GM18858 (cell line): ENCODE measurements around the gene SRPRB.
"Not testable (repeated sequence)": the region's sequence is repeated elsewhere in the genome, so short reads cannot be mapped to it uniquely, and the experiment has no call there.

Experiments used
- ATAC-seq: cut with Tn5 transposase; IDR thresholded peaks from one replicate; pipeline ENCODE4 v1.9.1; 2021; ENCODE audit not compliant: unreplicated experiment

SRPRB gene

DNA sequence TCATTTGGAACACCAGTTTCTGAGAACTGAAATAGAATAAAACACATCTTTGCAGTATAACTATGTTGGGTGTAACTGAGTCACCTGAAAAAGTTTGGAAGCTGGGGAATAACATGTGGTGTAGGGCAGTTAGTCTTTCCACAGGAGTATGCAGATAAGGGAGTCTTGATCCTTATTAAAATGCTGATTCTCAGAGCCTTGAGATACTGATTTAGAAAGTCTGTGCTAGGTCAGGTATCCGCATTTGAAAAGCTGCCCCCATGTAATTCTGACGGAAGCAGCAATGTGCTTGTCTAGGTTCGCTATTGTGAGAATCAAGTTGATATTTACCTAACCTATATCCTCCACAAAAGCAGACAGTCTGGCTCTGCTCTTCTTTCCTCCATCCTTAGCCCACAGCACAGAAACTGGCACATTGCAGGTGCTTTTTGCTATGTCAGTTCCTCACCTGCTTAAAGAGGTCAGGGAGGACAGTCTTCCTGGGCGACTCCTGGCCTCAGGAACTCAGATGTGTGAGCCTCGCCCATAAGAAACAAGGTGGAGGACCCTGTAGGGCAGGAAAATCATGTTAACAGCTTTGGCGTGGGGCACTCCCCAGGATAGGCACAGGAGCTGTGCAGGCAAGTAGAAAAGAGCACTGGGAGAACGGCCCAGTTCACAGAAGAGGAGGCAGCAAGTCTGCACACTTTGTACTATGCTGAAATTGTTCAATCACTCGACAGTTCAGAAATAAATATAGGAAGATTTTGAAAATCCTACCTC, 27.6 kb upstream of the SRPRB start:
- ATAC-seq, result no peak

DNA sequence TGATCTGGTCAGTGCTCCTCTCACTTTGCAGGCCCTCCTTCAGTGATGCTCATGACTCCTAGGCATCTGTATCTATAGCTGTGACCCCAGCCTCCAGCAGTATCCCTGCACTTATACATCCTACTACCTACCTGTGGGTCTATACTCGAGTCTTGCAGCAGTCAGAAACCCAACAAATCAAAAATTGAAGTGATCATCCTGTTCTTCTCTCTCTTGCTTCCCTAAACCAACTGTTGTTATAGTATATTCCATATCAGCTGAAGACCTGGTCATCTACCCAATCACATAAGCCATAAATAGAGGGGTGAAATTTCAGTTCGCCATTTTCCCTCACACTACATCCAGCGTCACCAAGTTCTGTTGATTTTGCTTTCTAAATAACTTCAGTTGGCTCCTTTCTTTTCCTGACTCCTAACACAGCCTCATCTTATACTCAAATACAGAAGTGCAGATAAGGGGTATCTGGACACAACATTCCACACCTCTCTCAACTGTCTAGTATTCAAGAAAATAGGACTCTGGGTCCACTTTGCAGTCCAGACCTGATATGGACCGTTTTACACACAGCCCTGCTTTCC, 25.9 kb upstream of the SRPRB start:
- no peak for ATAC-seq

DNA sequence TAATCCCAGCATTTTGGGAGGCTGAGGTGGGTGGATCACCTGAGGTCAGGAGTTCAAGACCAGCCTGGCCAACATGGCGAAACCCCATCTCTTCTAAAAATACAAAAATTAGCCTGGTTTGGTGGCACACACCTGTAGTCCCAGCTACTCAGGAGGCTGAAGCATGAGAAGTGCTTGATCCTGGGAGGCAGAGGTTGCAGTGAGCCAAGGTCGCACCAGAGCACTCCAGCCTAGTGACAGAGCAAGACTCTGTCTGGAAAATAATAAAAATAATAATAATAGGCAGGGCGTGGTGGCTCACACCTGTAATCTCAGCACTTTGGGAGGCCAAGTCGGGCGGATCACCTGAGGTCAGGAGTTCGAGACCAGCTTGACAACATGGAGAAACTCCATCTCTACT, 24.9 kb upstream of the SRPRB start:
- ATAC-seq, result not testable (repeated sequence)

DNA sequence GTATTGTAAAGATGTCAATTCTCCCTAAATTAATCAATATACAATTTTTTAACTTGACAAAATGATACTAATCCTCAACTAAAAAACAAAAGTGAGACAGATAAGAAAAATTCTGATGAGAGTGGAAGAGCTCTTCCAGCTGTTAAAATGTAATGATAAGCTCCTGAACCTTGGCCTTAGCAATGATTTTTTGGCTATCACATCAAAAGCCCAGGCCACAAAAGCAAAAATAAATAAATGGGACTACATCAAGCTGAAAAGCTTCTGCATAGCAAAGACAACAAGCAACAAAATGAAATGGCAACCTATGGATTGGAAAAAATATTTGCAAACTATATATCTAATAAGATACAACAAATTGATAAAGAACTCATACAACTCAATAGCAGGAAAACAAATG, 24.0 kb upstream of the SRPRB start:
- no peak for ATAC-seq

DNA sequence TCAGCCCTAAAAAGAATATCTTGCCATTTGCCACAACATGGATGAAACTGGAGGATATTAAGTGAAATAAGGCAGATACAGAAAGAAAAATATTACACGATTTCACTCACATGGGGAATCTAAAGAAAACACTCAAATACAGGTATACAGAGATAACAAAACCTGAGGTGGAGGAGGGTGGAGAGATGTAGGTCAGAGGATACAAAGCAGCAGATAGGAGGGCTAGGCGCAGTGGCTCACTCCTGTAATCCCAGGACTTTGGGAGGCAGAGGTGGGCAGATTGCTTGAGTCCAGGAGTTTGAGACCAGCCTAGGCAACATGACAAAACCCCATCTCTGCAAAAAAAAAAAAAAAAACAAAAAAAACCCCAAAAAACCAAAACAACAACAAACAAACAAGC, 23.2 kb upstream of the SRPRB start:
- ATAC-seq, result no peak

DNA sequence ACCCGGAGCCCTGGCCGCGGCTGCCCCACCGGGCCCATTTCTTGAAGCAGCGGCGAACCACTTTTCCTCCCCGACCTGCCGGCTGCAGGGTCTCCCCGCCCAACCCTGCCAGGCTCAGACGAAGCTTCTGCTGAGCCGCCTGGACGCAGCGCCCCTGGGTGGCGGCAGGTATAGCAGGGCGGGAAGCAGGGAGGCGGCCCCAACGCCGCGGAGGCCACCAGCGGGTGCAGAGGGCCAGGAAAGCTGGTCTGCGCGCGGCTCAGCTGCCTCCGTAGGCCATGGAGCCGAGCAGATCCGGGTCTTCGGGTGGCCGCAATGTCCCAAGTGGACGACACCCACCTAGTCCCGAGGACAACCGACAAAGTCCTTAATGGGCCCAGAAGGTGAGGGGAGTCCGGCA, 21.9 kb upstream of the SRPRB start:
- no peak for ATAC-seq

DNA sequence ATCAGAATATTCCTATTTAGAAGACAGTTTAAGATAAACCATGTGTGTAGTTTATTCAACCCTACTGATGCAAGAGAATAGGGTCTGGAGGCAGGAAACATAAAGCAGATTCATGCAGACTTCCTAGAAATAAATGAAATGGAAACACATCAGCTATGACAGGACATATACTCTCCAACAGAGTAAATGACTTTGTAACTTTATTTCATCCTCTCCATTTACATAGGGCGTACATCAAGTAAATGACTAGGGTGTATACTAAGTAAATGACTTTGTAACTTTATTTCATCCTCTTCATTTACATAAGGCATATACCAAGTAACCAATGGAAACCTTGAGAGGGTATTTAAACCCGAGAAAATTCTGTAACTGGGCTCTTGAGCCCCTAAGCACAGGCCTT, 17.6 kb upstream of the SRPRB start:
- no peak for ATAC-seq

DNA sequence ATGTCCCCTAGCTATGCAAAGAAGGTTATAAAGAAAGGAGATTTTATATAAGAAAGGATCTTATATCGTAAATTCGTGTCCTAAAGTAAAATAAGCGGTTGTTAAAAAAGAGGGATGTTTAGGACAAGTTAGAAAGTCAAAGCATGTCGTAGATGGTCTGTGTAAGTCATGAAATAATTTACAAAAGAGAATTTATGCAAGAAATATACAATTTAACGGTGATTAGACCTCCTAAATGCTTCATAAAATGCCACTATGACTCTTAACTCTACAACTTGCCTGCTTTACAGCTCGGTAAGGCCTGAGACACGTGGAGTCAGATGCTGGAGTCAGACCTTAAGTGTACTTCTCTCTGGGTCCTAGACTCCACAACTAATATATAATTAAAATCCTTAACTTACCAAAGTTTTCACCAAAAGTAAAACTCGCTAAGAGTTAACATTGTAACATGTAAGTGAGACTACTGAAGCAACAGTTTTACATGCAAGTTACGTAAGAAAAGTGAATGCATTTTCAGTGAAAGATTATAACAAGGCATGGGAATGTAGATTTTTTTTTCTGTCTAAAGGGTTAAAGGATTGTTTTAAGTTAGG, 13.3 kb upstream of the SRPRB start:
- no peak for ATAC-seq

DNA sequence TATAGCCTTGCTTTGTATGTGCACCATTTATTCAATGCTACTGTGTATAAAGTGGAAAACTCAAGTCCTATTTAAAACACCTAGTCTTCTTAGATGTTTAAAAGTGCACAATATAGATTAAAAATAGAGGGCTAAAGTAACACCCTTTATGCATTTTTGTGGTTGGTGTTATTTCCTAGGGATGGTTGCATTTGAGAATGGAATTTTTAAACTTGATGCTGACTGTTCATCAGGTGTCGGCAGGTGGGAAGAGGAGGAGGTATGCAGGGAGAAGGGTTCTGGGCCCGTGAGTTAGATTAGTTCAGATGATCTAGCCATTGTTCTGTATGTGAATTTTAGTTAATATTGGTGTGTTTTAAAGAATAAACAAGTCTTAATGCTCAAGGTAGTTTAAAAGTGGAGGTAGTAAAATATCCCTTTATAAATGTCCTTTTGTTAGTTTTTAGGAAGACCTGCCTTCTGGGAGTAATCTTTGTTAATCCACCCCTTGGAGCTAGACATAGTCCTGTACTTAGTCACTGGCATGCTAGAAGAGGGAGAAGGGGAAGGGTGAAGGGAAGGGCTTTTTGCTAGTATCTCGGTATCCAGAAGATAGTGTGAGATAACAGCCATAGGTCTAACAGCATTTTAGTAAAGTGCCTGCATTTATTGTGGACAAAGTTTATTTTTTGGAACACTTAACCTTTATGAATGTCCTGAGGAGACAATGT, 8.1 kb upstream of the SRPRB start:
- ATAC-seq, result no peak

DNA sequence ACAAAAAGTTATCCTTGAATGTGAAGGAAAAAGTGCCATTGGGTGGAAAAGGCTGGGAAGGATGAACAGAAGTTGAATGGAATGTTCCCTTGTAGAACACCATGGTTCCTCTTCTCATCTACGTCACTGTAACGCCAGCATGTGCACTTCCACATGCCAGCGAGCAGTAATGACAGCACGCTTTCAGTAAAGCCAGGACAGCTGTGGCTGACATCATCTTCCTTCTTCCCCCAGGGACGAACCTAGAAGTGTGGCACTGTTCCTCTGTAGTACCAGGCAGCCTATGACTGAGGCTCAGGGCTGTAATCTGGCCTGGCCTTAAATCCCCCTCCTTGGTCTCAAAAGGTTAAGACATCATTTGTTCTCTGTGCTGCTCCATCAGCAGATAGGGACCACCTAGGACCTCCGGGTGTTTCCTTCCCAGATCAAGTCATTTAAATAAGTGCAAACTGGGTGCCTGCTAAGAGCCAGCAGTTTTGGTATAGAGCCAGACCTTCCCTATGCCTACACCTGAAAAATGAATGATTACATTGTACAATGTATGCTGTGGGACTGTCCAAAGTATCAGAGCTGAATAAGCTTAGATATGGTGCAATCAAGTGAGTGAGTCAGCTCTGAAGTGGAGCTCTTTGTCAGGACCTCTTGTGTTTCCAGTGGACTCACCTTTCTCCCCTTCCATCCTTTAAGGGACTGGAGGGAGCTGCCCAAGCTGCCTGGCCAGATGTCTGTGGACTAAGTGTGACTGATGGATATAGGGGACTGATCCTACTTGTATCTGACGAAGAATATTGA, 5.6 kb upstream of the SRPRB start:
- no peak for ATAC-seq

DNA sequence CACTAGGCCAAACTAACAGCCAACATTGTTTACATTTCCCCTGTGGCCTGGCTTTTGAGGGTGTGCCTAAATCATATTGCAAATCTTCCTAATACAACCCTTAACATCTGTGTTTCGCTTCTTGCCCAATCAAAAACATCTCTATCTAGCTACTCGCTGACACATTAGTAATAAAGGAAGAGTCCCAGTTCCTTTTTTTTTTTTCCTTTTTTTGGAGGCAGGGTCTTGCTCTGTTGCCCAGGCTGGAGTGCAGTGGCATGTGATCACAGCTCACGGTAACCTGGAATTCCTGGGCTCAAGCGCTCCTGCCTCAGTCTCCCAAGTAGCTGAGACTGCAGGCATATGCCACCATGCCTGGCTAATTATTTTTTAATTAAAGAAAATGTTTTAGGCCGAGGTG, 2.1 kb upstream of the SRPRB start:
- no peak for ATAC-seq

DNA sequence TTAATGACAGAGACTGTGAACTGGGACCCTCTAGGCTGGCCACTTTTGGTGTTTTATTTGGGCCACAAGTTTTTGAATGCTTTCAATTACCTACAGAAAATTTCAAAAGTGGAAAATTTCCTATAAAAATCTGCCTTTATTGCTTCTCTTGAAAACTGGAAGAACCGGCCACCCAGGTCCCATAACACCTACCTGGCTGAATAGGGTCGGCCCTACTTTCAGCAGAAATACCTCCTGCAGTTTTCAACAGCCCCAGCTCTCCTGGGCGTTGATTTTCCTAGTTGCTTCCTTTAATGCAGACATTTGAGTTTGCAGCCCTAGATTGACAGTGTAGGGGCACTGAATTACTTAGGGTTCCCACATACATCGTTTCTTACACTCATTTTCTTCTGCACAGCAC, 719 bp upstream of the SRPRB start:
- ATAC-seq, result no peak

DNA sequence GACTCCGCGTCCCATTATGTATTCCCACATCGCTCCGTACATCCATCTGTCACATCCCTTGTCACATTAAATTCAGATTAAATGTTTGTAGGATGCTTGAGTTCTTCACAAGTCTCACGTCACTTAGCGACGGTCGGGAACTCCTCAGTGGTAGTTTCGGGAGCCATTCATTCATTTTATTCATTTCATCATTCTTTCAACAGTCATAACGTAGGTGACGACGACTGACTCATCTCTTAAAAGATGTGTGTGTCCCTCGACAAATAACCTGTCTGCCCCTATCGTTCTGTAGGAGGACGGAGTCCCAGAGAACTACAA, 272 bp upstream of the SRPRB start:
- ATAC-seq, result no peak

DNA sequence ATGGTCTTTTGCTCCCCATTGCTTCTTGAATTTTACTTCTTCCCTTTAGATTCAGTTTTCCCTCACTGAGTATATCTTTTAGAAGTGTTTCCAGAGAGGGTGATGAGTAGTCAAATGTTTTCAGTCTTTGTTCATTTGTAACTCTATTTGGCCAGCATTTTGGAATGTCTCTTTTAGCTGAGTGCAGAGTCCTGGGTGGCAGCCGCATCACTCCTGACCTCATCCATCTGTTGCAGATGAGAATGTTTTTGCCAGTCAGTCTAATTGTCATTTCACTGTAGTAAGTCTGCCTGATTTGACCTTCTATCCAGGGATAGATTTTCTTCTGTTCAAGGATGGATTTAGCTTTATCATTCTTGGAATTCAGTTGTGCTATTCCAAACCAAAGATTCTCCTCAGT, 7.3 kb downstream of the SRPRB start:
- no peak for ATAC-seq

DNA sequence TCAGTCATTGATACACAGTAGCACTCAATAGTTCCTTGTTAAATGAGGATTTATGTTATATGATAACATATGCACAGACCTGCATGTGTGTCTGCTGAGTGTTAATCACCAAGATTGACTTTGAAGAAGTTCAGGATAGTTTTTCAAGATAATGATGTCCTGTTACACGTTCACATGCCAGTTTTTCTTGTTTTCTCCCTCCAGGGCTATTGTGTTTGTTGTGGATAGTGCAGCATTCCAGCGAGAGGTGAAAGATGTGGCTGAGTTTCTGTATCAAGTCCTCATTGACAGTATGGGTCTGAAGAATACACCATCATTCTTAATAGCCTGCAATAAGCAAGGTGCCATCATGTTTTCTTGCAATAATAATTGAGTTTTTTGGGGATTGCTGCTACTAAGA, 9.8 kb downstream of the SRPRB start:
- ATAC-seq, result no peak

DNA sequence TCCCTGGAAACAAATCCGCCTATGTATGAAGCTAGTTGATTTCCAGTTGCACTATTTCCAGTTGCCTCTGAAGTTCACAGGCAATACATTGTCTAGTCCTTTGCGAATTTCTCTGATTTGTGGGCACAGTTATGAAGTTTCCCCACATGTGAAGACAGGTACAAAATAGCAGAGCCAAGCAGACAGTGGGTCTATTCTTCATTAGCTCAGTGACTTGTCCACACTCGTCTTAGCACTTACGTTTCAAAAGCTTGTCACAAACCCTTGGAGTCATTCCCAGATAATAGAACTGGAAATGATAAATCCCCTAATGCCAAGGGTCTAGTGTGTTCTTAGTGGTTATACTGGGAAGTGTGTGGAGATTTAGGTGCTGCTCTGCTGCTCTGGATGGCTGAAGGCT, 14.5 kb downstream of the SRPRB start:
- no peak for ATAC-seq

DNA sequence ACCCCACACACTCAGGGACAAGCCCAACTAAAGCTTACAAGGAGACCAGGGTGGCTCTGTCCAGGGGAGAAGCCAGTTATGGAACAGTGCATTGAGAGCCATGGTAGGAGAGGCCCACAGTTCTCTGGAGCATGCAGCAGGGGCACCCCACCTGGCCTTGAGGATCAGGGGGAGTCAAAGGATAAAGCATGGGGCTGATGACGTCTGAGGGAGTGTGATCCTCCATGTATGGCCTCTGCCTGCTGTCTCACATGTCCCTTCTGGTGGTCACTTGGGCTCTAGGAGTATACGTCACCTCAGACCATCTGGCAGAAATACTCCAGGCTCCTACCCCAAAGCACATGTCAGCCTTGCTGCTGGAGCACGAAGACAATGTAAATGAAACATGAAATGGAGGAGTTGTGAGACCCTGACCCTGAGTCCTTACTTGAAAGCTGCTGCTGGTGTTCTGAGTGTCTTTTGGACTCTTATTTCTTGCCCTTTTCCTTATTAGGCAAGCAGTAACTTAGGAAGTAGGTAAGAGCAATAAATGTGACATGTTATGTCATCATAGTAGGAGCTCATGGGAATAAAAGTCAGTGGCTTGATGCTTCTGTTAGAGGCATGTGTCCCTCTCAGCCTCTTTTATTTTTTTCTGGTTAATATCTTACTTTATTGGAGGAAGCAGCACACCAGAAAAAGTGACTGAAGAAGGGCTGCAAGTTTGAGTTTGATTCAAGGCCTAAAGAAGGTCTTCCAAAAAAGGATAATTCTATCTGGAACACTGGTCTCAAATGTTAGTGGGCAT, 15.5 kb downstream of the SRPRB start:
- no peak for ATAC-seq

DNA sequence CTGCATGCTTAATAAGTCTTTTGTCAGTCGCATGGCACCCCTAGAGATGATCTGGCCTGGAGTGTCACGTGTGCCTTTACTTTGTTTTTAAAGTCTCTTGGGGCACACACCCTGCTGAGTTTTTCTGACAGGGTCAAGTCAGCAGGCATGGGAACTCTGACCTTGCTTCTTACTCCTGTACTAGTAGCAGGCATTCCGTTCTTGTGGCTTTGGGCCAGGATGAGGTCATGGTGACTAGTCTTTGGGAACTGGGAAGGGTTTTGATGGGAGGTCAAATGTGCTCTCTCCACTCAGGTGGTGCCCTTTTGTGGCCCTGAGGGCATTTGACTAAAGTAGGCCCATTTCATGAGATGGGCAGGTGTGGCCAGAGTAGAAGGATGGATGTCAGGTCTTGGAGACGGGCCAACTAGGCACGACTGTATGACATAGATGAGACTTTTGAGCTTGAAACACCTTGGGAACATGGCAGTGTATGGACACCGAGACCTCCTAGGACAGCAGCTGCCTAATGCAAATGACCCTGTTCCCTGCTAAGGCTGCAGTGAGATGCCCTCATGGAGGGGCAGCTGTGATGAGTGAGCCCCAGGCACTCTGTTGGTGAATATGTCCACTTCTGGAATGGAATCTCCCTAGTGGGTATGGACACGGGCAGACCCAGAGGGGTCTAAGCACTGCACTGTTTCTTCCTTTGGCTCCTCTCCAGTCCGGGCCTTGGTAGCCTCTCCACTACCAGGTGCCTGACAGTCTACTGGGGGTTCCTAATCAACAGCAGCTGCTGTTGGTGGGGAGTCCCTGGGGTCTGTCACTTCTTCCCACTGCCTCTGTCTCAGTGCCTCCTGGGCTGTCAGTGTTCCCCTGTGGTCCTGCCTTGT, 16.4 kb downstream of the SRPRB start:
- no peak for ATAC-seq

DNA sequence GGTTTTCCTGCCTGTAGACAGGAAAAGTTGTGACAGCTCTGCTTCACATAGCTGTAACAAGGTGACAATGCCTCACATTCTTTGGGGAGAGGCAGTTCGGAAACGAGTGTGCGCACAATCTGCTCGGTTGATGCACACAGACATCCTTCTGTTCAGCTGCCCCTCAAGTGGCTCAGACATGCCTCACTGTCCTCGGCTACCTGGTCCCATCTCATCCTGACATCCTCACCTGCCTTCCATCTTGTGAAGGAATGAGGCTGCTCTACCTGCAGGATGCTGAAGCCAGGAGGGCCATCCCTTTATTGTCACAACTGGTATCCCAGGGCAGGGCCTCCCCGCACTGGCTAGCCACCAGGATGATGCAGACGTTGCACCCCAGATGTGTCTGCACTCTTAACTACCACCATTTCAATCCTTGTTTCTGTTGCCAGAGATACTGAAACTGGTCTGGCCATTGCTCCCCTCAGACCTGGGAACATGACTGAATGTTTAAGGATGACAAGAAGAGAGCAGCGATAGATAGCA, 19.4 kb downstream of the SRPRB start:
- ATAC-seq, result no peak
